ENCODE results near the gene MAPKAPK5. TPM values are rescaled to one million over a fixed set of nuclear protein-coding genes. Genes with fewer than 3 reads are reported as not detected.

Gene MAPKAPK5
- total and polyA plus RNA-seq, 9 of the 15 experiments (the other 6 are each of a cell fraction or from before 2014, with no cell fraction given), result 11.6 to 72.1 (median 60.4) TPM

DNA sequence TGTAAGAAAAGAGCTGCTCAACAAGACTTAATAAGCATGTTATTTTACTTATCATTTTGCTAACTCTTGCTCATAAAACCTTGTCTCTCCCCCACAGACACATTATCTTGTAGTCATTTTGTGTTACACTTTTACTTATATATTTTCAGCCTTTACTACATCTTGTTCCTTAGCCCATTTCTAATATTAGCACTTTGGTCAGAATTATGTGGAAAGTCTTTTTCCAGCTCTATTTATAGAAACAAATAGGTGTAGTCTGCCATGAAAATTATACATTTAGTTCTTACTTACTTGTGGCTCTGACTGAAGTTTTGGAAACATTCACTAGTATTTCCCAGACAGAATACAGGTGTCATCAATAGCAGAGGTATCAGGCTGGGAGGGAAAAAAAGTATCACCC, 94.8 kb downstream of the MAPKAPK5 start:
- no peak for DNase-seq (ENCODE audit: extremely low read depth in 1 of 4, low spot score in 3 of 4)
- Histone ChIP-seq H3K4me2 (ENCODE audit: insufficient read depth, low read length) (no peak overlapping the region), H3K4me1 (replicated peaks in 1 of 2; ENCODE audit: control insufficient read depth in 2 of 2, insufficient read depth in 2 of 2, low read length in 2 of 2) (no peaks in the 10 kb centered on the region; a peak in 1 of 5 replicates), H3K27me3 (ENCODE audit: control insufficient read depth in 2 of 2, insufficient read depth in 2 of 2, low read length in 2 of 2) (no peaks in the 10 kb centered on the region), H3K36me3 (ENCODE audit: control insufficient read depth, insufficient read depth, low read length) (no peaks in the 10 kb centered on the region; the same call in 1 of the 3 replicates), H3K9me1 (ENCODE audit: control insufficient read depth, insufficient read depth, low read length) (no peaks in the 10 kb centered on the region), H3K27ac (ENCODE audit: extremely low read depth, low read depth, low read length) (no peak overlapping the region), H3K4me3 (no peak overlapping the region), H3K9me3 (replicated peaks; ENCODE audit: control insufficient read depth, insufficient read depth, low read depth, low read length) (no peaks in the 10 kb centered on the region), H4K20me1 (replicated peaks; ENCODE audit: control insufficient read depth, insufficient read depth, low read length) (no peaks in the 10 kb centered on the region), H3K9ac (ENCODE audit: insufficient read depth in 1 of 2, low read depth in 2 of 2, low read length in 2 of 2) (no peak overlapping the region), H3K79me2 (ENCODE audit: control insufficient read depth, insufficient read depth, low read length) (no peaks in the 10 kb centered on the region), H2AFZ (ENCODE audit: low read depth, low read length) (no peak overlapping the region)
- in situ Hi-C loops (cut with MboI) (no loop called here), intact Hi-C loops (cut with micrococcal nuclease) (no loop called here)
- POLR2A ChIA-PET, result interaction anchor here (0.6 to 0.9 kb wide), 3 partner anchors 8 to 95 kb away, joined by 3 read pairs; partner anchors contain the start of gene MAPKAPK5
- FAIRE-seq, result no peak
- ATAC-seq, result no peak
- CTCF ChIA-PET (ENCODE audit: low intra/inter-chr PET ratio), result no interaction called here
- TF ChIP-seq U2AF1 (optimal IDR thresholded peaks at IDR 0.05; ENCODE audit: low read depth, low read length) (no peak), HNRNPH1 (optimal IDR thresholded peaks at IDR 0.05; ENCODE audit: low read depth, low read length) (no peak), ZKSCAN3 (CRISPR knock-in tag; IDR thresholded peaks at IDR 0.05) (no peak)
- TF ChIP-seq, protein P1, sequence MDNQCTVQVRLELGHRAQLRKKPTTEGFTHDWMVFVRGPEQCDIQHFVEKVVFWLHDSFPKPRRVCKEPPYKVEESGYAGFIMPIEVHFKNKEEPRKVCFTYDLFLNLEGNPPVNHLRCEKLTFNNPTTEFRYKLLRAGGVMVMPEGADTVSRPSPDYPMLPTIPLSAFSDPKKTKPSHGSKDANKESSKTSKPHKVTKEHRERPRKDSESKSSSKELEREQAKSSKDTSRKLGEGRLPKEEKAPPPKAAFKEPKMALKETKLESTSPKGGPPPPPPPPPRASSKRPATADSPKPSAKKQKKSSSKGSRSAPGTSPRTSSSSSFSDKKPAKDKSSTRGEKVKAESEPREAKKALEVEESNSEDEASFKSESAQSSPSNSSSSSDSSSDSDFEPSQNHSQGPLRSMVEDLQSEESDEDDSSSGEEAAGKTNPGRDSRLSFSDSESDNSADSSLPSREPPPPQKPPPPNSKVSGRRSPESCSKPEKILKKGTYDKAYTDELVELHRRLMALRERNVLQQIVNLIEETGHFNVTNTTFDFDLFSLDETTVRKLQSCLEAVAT (IDR thresholded peaks at IDR 0.05), result no peak
- no TSS peak for BruUV-seq (replicated peaks)

DNA sequence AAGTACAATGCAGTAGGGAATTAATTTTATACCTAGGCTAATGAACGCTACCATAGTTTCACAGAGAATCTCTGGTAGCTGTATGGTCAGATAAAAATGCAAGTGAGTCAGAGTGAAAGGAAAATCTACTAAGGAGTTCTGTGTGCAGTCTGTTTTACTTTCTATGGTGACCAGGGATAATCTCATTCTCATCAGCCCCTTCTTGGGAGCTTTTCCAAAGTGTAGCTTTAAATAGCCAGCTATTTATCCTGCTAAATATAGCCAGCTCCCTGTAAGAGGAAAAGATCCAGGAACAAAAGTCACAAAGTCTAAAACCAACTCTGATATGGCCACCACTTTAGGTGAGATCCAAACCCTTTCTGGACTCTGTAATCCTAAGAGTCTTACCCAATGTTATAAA, 95.4 kb downstream of the MAPKAPK5 start:
- FAIRE-seq (no peak), DNase-seq (ENCODE audit: extremely low read depth in 1 of 4, low spot score in 3 of 4) (no peak), ATAC-seq (no peak)
- H3K9ac ChIP-seq (ENCODE audit: insufficient read depth in 1 of 2, low read depth in 2 of 2, low read length in 2 of 2), result no peak overlapping the region
- ChIA-PET POLR2A (interaction anchor here (0.9 kb wide), 1 partner anchor 32 kb away, joined by 3 read pairs; no protein-coding TSS in a partner anchor), CTCF (ENCODE audit: low intra/inter-chr PET ratio) (no interaction called here)
- no TSS peak for BruUV-seq (replicated peaks)
- intact Hi-C loops (cut with micrococcal nuclease), result no loop called here
- no peaks in the 10 kb centered on the region for H4K20me1 ChIP-seq (replicated peaks; ENCODE audit: control insufficient read depth, insufficient read depth, low read length)
- no peak overlapping the region for H2AFZ ChIP-seq (ENCODE audit: low read depth, low read length)
- no peaks in the 10 kb centered on the region for H3K27me3 ChIP-seq (ENCODE audit: control insufficient read depth in 2 of 2, insufficient read depth in 2 of 2, low read length in 2 of 2)
- H3K79me2 ChIP-seq (ENCODE audit: control insufficient read depth, insufficient read depth, low read length), result no peaks in the 10 kb centered on the region
- H3K36me3 ChIP-seq (ENCODE audit: control insufficient read depth, insufficient read depth, low read length), result no peaks in the 10 kb centered on the region; the same call in 1 of the 3 replicates
- H3K27ac ChIP-seq (ENCODE audit: extremely low read depth, low read depth, low read length), result no peak overlapping the region
- H3K4me3 ChIP-seq, result no peak overlapping the region
- H3K9me3 ChIP-seq (replicated peaks; ENCODE audit: control insufficient read depth, insufficient read depth, low read depth, low read length), result no peaks in the 10 kb centered on the region
- TF ChIP-seq, protein P2, sequence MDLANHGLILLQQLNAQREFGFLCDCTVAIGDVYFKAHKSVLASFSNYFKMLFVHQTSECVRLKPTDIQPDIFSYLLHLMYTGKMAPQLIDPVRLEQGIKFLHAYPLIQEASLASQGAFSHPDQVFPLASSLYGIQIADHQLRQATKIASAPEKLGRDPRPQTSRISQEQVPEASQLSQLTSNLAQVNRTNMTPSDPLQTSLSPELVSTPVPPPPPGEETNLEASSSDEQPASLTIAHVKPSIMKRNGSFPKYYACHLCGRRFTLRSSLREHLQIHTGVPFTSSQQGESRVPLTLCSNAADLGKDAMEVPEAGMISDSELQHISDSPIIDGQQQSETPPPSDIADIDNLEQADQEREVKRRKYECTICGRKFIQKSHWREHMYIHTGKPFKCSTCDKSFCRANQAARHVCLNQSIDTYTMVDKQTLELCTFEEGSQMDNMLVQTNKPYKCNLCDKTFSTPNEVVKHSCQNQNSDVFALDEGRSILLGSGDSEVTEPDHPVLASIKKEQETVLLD (IDR thresholded peaks at IDR 0.05), result no peak
- TF ChIP-seq ELF4 (CRISPR knock-in tag; IDR thresholded peaks at IDR 0.05), result no peak
- TF ChIP-seq YY1 (IDR thresholded peaks at IDR 0.05; ENCODE audit: borderline replicate concordance in 1 of 3, control insufficient read depth in 1 of 3, extremely low read depth in 1 of 3, insufficient read depth in 3 of 3, insufficient read length in 1 of 3, insufficient replicate concordance in 2 of 3, low read depth in 1 of 3, low read length in 2 of 3), result no peak
- no peak for TF ChIP-seq KAT2B (IDR thresholded peaks at IDR 0.05; ENCODE audit: low read depth, low read length)
- TF ChIP-seq, protein P3, sequence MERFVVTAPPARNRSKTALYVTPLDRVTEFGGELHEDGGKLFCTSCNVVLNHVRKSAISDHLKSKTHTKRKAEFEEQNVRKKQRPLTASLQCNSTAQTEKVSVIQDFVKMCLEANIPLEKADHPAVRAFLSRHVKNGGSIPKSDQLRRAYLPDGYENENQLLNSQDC (CRISPR knock-in tag; IDR thresholded peaks at IDR 0.05), result no peak
- TF ChIP-seq, protein P4, sequence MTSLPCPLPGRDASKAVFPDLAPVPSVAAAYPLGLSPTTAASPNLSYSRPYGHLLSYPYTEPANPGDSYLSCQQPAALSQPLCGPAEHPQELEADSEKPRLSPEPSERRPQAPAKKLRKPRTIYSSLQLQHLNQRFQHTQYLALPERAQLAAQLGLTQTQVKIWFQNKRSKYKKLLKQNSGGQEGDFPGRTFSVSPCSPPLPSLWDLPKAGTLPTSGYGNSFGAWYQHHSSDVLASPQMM (CRISPR knock-in tag; IDR thresholded peaks at IDR 0.05), result no peak
- TF ChIP-seq ZFPM2 (CRISPR knock-in tag; IDR thresholded peaks at IDR 0.05), result no peak
- WGBS (ENCODE audit: insufficient coverage, low coverage, missing lambda C conversion rate), result 82% methylated on average over 1 of the region's 1 CpG
- in situ Hi-C loops (cut with MboI), result no loop called here
- H3K9me1 ChIP-seq (ENCODE audit: control insufficient read depth, insufficient read depth, low read length), result no peaks in the 10 kb centered on the region
- no peaks in the 10 kb centered on the region; a peak in 1 of 5 replicates for H3K4me1 ChIP-seq (replicated peaks in 1 of 2; ENCODE audit: control insufficient read depth in 2 of 2, insufficient read depth in 2 of 2, low read length in 2 of 2)
- H3K4me2 ChIP-seq (ENCODE audit: insufficient read depth, low read length), result no peak overlapping the region
